Measurements from ENCODE around the gene LEF1.
"Not testable (repeated sequence)": the region's sequence is repeated elsewhere in the genome, so short reads cannot be mapped to it uniquely, and the experiment has no call there.

Gene LEF1

DNA sequence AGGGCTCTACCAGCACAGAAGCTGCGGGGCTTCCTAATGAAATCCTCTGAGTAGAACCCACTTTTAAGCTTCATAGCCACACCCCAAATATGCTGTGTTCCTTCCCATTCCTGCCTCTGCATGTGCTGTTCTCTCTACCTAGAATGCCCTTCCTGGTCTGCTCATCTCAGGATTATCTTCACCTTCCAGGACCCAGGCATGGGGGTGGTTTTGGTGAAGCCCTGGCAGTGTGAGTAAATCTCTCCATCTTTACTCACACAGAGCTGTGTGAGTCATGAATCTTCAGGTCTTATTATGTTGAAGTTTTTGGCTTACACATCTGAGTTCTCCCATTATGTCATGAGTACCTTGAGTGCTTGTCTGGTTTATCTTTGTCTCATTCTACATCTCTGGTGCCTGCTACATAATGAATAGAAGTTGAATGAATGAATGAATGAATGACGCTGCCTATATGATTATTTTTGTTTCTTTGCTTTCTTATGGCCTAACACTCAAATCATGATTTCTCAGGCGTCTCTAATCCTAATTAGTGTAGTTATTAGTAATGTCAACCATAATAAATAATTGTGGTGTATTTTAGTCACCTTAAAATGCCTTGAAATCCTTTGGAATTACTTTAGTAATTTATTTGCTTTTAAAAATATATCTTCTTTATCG is 137.2 kb downstream of the LEF1 start:
- DNase-seq (ENCODE audit: low spot score) = no peak

DNA sequence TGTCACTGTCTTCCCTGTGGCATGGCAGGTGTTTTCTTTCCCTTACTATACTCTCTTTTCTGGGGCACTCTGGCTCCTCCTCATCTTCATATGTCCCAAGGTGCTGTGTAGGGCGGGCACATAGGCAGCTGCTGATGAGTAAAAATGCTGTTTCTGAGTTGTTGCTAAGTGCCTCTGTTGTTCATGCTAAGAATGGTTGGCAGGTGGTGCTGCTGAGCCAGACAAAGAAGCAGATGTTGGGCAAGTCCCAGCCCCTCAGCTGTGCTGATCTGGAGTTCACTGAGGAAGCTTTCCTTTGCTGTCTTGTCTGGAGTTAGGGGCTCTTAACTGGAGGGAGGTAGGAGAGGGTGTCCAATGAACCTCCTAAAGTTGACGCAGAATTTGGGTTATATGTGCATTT is 138.4 kb downstream of the LEF1 start:
- peak; percentile 18 for DNase-seq (ENCODE audit: low spot score)

DNA sequence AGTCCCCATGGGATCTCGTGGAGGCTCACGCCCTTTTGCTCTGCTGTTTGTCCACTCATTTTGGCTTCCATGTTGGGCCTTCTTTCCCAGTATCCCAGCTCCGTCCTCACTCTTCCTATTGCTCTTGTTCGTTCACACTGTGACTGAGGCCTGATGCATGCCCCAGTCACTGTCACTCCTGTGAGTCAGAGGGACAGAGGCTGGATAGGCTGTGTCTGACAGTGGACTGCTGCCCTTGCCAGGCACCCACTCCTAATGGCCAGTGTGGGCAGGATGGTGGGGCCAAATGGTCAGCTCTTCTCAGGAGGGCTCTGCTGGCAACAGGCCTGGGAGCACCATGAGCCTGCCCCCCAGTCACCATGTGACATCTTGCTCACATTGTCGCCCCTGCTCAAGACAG is 139.0 kb downstream of the LEF1 start:
- no peak for DNase-seq (ENCODE audit: low spot score)

- DNase-seq (ENCODE audit: low spot score) = no peak
Observed at GRCh38 chr4:108029016-108029720, 139.6 kb downstream of the LEF1 start.

GRCh38 chr4:108024878-108025165 is 143.9 kb downstream of the LEF1 start:
- no peak for DNase-seq (ENCODE audit: low spot score)

DNA sequence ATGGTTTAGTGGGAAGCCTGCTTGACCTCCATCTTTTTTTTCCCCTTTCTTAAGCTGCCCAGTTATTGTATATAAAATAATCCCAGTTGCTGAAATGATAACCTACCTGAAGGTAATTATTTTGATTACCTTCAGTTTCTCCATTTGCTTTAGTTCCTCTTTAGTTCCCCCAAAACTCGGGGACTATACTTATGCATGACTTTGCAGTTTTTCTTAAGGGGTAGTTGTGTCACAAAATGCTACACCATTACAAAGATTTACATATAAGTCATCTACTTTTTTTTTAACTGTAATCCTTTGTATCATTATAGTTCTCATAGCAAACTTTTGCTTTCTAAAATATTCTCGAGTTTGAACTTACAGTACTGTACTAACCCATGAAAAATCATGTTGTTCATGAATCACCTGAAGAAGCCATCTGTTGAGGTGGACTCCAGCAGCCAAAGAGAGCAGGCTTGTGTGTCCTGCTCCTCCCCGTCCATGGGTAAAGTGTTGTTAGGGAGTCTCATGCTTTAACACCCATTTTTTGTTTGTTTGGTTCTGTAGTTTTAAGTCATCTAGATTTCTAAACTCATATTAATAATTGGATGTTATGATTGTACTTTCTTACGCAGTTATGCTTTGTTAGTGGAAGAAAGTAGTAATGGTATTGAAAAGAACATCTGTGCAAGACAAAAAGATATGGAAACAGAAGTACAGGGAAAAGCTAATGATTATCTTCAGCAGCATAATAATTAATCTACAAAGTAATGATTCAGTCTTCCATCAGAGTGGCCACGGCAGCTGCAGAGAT is 144.5 kb downstream of the LEF1 start:
- DNase-seq (ENCODE audit: low spot score) = no peak

- no peak for DNase-seq (ENCODE audit: low spot score)
Observed at GRCh38 chr4:108018884-108019187, 149.9 kb downstream of the LEF1 start.

- peak; percentile 81 for DNase-seq (ENCODE audit: low spot score)
Observed at GRCh38 chr4:108018040-108018883, 150.5 kb downstream of the LEF1 start.

DNA sequence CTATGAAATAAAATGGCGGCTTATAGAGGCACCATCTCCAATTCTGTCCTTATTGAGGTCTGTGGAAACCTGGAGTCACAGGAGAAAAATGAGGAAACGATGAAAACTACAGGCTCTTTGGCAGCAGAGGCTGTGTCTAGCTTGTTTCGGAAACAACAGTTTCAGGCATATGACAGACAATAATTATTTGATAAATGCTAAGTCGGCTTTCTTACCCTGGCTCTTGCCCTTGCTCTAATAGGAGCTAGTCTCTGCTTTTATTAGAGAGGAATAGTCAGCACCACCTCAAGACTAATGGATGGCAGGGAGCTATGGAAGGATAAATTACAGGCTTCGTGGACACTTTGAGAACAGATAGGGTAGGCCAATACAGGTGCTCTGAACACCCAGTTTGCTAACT is 154.8 kb downstream of the LEF1 start:
- no peak for DNase-seq (ENCODE audit: low spot score)

GRCh38 chr4:108013327-108013726 is 155.4 kb downstream of the LEF1 start:
- DNase-seq (ENCODE audit: low spot score) = no peak

DNA sequence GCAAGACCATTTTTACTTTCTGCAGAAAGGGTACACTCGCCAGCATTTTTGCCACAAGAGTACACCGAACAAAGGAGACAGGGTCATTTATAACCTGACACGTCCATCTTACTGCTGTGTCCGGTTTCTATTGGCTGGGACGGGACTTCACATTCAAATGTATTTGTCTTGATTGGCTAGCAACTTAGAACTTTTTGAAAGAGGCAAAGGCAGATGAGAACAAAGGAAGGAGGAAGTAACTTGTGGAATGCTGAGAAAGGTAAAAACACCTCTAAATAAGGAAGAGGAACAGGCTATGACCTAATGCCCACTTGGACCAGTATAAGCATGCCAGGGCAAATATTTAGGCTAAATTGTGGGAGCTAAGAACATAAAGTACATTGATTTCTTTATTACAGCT is 156.3 kb downstream of the LEF1 start:
- DNase-seq (ENCODE audit: low spot score) = not testable (repeated sequence)

- no peak for DNase-seq (ENCODE audit: low spot score)
Observed at GRCh38 chr4:108010167-108010566, 158.6 kb downstream of the LEF1 start.

GRCh38 chr4:108008721-108009120 is 160.0 kb downstream of the LEF1 start:
- no peak for DNase-seq (ENCODE audit: low spot score)

DNA sequence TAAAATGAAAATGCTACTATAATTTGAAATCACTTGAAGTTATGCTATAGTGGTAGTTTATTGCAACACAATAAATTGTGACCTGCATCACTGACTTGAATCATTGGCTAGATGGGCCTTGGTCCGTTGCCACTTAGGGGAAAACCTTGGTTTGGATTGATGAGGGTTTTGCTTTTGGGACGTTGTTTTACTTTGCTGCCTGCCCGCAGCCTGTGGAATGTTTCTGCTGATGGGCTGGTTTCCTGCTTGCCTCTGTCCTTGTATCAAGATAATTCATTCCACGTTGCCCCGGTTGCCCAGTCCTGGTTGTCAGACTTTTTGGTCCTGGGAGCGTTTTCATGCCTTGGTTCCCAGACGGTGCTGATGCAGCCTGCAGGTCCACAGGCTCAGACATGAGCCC is 160.7 kb downstream of the LEF1 start:
- no peak for DNase-seq (ENCODE audit: low spot score)

DNA sequence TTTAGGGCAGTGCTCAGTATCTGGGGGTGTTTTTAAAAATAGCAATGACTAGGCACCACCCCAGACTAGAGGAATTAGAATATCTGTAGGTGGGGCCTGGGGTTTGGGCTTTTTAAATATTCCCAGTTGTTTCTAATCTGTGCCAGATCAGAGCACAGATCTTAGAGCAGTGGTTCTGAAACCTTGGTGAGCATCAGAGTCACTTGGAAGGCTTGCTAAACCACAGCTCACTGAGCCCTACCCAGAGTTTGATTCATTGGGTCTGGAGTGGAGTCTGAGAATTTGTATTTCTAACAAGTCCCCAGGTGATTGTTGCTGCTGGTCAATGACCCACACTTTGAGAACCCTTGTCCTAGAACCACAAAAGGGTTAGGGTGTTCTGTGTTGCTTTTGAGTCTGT is 162.4 kb downstream of the LEF1 start:
- no peak for DNase-seq (ENCODE audit: low spot score)

DNA sequence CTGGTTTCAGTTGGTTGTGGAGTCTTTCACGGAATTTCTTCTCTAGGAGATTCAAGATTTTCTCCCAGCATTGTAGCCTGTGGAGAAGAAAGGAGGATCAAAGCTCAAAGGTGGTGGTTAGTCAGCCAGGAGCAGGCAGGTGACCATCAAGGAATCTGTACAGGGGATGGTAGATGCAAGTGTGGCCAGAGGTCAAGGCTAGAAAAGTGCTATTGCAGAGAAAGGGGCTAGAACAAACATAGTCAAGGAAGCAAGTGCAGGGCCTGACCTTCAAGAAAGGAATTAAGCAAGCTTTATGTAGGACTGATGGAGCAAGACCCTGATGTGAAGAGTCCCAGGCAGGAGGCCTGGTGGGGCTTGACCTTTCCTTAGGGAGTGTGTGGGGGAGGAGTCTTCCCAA is 162.9 kb downstream of the LEF1 start:
- no peak for DNase-seq (ENCODE audit: low spot score)

DNA sequence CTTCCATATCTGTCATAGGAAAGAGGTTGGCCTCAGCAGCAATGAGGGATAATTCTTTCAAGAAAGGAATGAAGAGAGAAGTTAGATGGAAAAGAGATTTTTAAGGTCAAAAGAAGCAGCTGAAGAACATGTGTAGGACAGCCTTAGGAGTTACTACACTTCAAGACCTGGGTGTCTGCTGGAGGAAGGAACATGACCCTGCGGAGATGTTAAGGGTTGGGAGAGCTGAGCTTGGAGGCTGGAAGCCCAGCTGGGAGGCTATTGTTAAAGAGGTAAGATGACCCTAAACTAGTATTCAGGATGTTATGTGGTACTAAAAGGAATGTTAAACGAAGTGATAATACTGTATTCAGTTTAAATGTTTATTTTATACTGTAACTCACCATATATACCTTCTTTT is 164.1 kb downstream of the LEF1 start:
- no peak for DNase-seq (ENCODE audit: low spot score)

DNA sequence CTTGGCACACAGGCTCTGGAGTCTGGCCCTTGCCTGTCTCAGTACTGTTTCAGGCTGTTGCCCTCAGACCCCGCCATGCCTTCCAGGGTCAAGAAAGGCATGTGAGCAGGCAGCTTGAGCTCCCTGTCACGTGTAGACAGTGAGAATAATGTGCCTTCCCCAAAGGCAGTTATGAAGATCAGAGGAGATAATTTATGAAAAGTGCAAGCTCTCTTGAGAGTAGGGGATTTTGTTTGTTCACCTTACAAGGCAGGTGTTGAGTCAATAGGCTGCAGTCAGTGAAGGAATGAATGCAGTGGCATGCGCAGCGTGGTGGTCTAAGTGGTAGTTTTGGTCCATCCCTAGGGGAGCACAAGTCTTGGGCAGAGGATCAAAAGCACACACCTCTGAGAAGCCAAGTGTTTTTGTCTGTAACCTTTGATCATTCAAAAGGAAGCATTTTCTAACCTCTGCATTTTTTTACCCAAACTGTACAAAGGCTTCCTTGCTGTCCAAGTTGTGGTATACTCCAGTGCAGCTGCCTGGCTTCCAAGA is 164.7 kb downstream of the LEF1 start:
- no peak for DNase-seq (ENCODE audit: low spot score)

DNA sequence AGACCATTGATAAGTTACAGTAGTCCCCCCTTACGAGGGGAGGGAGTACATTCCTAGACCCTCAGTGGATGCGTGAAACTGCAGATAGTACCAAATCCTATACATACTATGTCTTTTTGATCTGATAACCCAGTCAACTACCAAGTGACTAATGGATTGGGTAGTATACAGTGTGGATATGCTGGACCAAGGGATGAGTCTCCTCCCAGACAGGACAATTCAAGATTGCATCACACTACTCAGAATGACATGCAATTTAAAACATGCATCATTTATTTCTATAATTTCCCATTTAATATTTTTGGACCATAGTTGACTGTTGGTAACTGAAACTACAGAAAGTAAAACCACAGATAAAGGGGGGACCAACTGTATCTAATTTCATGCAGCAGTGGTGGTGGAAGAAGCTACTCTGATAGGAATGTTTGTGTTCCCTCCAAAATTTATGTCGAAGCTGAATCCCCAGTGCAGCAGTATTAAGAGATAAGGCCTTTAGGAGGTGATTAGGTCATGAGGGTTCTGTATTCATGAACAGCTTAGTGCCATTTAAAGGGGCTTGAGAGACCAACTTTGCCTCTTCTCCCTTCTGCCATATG is 167.1 kb downstream of the LEF1 start:
- DNase-seq (ENCODE audit: low spot score) = no peak

GRCh38 chr4:107999932-108000539 is 168.7 kb downstream of the LEF1 start:
- DNase-seq (ENCODE audit: low spot score) = no peak

- DNase-seq (ENCODE audit: low spot score) = no peak
Observed at GRCh38 chr4:107997794-107998193, 170.9 kb downstream of the LEF1 start.

Measured in cerebellar cortex (tissue), 1 donor.